Activated CD4-positive, alpha-beta T cell treated with anti-CD3 and anti-CD28 coated beads, Interleukin-2, amount 10 ng/mL, durations not matched to agents 24 days and 14 days (primary cell): ENCODE results near the gene ATF3. TPM values are rescaled to one million over a fixed set of nuclear protein-coding genes. Genes with fewer than 3 reads are reported as not detected.

Experiments used
- DNase-seq: peaks from one replicate; pipeline ENCODE4 v3.0.0; 2022
- H3K27ac Mint-ChIP-seq: one replicate; pipeline ENCODE4 v1.8.0; 2022; ENCODE audit warnings: mild to moderate bottlenecking, mixed read lengths
- H3K27me3 Mint-ChIP-seq: one replicate; pipeline ENCODE4 v1.8.0; 2022; ENCODE audit warnings: mixed read lengths
- H3K36me3 Mint-ChIP-seq: one replicate; pipeline ENCODE4 v1.8.0; 2022; ENCODE audit warnings: low read depth, mild to moderate bottlenecking, mixed read lengths
- H3K4me1 Mint-ChIP-seq: one replicate; pipeline ENCODE4 v1.8.0; 2021; ENCODE audit warnings: mixed read lengths
- H3K4me3 Mint-ChIP-seq: one replicate; pipeline ENCODE4 v1.8.0; 2022; ENCODE audit warnings: mild to moderate bottlenecking, moderate library complexity, mixed read lengths
- H3K9me3 Mint-ChIP-seq: one replicate; pipeline ENCODE4 v1.8.0; 2021; ENCODE audit warnings: mixed read lengths
- intact Hi-C: fragments of 100-400 bp; cut with micrococcal nuclease; formaldehyde crosslinking; loops from one replicate; pipeline ENCODE4 v1.15.1; 2023
- total RNA-seq: library from RNA; stranded (reverse); gene quantifications from 2 replicates; pipeline ENCODE4 v1.2.3, GENCODE V29; 2022

Gene ATF3
- total RNA-seq, 1 donor from 2014 or later: 21.2 TPM

DNA sequence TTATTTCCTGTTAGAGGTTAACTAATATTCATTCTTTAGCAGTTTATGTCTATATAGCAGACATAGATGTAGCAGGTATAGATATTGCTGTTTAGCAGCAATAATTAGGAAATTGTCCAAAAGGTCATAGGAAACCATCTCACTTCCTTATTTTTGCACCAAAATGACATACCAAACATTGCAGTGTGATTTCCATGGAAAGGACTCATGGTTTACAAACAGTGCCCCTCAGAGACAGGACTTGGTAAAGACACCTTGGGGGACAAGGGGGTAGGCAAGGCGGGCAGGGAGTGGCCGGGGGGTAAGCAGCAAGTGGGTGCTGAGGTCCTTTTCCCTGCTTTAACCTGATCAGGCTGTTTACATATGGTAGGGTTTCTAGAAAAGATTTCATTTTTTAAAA is 60.5 kb downstream of the ATF3 start:
- Mint-ChIP-seq H3K36me3 (no peaks in the 10 kb centered on the region), H3K9me3 (no peaks in the 10 kb centered on the region), H3K4me3 (no peak overlapping the region), H3K27me3 (peaks cover 11% of the 10 kb centered on the region), H3K4me1 (peaks cover 36% of the 10 kb centered on the region), H3K27ac (no peak overlapping the region)
- DNase-seq: no peak
- intact Hi-C loops: no loop called here

DNA sequence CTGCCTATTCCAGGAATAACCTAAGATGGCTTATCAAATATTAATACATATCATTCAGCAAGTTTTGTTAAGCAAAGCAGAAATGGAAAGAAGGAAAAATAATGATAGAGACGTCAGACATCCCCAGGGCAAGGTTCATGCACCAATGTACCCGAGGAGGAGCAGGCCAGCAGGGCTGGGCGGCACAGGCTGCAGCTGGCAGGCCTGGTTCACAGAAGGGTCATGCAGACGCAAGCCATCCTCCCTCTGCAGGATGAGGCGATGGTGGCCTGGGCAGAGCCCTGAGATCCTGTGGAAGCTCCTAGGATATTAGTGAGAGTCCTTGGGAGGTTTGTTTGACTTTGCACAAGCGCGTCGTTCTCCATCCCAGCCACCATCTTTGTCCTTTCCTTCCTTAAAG is 61.0 kb downstream of the ATF3 start:
- Mint-ChIP-seq H3K27ac (no peak overlapping the region), H3K4me3 (no peak overlapping the region), H3K36me3 (no peaks in the 10 kb centered on the region), H3K4me1 (peaks cover 36% of the 10 kb centered on the region), H3K9me3 (no peaks in the 10 kb centered on the region), H3K27me3 (peaks cover 11% of the 10 kb centered on the region)
- DNase-seq: no peak
- intact Hi-C loops: no loop called here

DNA sequence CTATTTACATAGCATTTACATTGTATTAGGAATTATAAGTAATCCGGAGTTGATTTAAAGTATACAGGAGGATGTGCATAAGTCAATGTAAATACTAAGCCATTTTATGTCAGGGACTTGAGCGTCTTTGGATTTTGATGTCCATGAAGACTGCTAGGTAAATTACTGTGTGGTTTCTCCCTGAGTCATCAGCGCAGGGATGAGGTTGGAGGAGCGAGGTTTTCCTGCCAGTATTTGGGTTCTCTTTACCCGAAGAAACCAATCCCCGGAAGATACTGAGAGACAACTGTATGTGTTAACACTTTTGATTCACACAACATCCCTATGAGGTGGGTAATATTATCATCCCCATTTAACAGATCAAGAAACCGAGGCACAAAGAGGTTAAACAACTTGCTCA is 61.7 kb downstream of the ATF3 start:
- Mint-ChIP-seq H3K9me3 (no peaks in the 10 kb centered on the region), H3K27me3 (peaks cover 11% of the 10 kb centered on the region), H3K36me3 (no peaks in the 10 kb centered on the region), H3K4me1 (peaks cover 34% of the 10 kb centered on the region), H3K27ac (no peak overlapping the region), H3K4me3 (no peak overlapping the region)
- no peak for DNase-seq
- intact Hi-C loops: no loop called here

Other genes with a start within 250 kb of the ATF3 start
- gene PACC1, start 193.9 kb upstream of the ATF3 start, total RNA-seq: 16.0 and 19.4 TPM in 2 replicates
- gene NENF, start 175.8 kb upstream of the ATF3 start, total RNA-seq: 35.1 and 36.1 TPM in 2 replicates
- gene BATF3, start 91.1 kb downstream of the ATF3 start, total RNA-seq: 100.0 and 100 TPM in 2 replicates
- 37.3 and 40.0 TPM in 2 replicates for gene NSL1, start 183.0 kb downstream of the ATF3 start, total RNA-seq
- gene TATDN3, start 183.1 kb downstream of the ATF3 start, total RNA-seq: 15.1 and 16.2 TPM in 2 replicates
- gene SPATA45, start 238.9 kb downstream of the ATF3 start, total RNA-seq: not detected in 2 replicates
- gene FLVCR1, start 249.5 kb downstream of the ATF3 start, total RNA-seq: 17.9 and 21.8 TPM in 2 replicates